ENCODE data around the gene CDH4.

DNA sequence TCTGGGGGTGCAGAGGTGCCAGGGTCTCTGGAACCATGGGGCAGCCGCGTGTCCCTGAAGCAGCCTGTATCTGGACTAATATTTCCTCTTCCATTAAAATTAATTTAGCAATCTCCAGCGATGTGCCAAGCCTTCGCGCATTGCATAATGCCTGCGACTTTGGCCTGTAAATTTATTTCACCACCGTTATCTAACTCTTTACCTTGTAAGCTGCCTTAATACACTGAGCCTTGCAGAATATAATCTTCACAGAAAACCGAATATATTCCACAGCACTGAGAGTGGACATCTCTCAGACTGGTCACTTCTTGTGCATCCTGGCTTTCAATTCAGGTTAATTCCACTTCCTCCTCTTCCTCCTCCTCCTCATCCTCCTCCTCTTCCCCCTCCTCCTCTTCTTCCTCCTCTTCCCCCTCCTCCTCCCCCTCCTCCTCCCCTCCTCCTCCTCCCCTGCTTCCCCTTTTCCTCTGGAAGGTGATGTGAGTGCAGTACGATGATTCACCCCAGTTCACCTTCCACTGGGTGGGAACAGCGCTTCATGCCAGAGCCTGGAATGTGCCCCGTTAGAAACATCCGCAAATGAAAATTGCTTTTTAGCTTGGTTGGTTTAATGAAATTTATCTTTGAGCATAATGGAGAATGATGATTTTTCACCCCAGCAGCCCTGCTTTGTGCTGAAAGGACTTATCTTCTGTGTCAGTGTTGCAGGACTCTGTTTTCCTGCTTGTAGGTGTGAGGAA lies 101.4 kb downstream of the CDH4 start:
- TF ChIP-seq EP300 (IDR thresholded peaks at IDR 0.05) = no peak
- TF ChIP-seq, protein P1, sequence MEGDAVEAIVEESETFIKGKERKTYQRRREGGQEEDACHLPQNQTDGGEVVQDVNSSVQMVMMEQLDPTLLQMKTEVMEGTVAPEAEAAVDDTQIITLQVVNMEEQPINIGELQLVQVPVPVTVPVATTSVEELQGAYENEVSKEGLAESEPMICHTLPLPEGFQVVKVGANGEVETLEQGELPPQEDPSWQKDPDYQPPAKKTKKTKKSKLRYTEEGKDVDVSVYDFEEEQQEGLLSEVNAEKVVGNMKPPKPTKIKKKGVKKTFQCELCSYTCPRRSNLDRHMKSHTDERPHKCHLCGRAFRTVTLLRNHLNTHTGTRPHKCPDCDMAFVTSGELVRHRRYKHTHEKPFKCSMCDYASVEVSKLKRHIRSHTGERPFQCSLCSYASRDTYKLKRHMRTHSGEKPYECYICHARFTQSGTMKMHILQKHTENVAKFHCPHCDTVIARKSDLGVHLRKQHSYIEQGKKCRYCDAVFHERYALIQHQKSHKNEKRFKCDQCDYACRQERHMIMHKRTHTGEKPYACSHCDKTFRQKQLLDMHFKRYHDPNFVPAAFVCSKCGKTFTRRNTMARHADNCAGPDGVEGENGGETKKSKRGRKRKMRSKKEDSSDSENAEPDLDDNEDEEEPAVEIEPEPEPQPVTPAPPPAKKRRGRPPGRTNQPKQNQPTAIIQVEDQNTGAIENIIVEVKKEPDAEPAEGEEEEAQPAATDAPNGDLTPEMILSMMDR (IDR thresholded peaks at IDR 0.05) = no peak

Data from ovary (tissue), 3 donors.